K562 treated with DMSO at 1 percent for 4 hours (cell line): ENCODE measurements around the gene PDE6C. TPM values are rescaled to one million over a fixed set of nuclear protein-coding genes. Genes with fewer than 3 reads are reported as not detected.

Source experiments
- total RNA-seq: library from RNA; unstranded; fragments of 300-600 nt; gene quantifications from 2 replicates; pipeline ENCODE4 v1.2.3, GENCODE V29; 2022; ENCODE audit not compliant: insufficient read depth

PDE6C gene
- not detected in 2 replicates for total RNA-seq

GRCh38 chr10:93612311-93612710, at the start of gene PDE6C:
TSS of gene PDE6C (plus strand) at chr10:93612537. CDS start at chr10:93612726, 189 bp downstream.

GRCh38 chr10:93566435-93567276, 45.7 kb upstream of the PDE6C start, which contains the start of gene FFAR4:
TSS of gene FFAR4 (plus strand) at chr10:93566665. CDS start at chr10:93566721, 56 bp downstream.

GRCh38 chr10:93601146-93601773, 11.1 kb upstream of the PDE6C start, which contains the start of gene RBP4:
TSS of gene RBP4 (minus strand) at chr10:93601235. CDS start at chr10:93601028, 207 bp downstream.

GRCh38 chr10:93702210-93703001, 90.1 kb downstream of the PDE6C start, which contains the start of gene FRA10AC1:
TSS of gene FRA10AC1 (minus strand) at chr10:93702592. CDS start at chr10:93700106, 2,486 bp downstream.

Other genes with a start within 250 kb of the PDE6C start
- gene MYOF, start 130.2 kb upstream of the PDE6C start, total RNA-seq, result not detected in 2 replicates
- 7.7 and 9.7 TPM in 2 replicates for gene CEP55, start 115.9 kb upstream of the PDE6C start, total RNA-seq
- not detected in 2 replicates for gene FFAR4, start 45.9 kb upstream of the PDE6C start, total RNA-seq
- not detected in 2 replicates for gene RBP4, start 11.3 kb upstream of the PDE6C start, total RNA-seq
- 2.4 and 5.8 TPM in 2 replicates for gene FRA10AC1, start 90.1 kb downstream of the PDE6C start, total RNA-seq
- not detected in 2 replicates for gene LGI1, start 145.4 kb downstream of the PDE6C start, total RNA-seq